Common myeloid progenitor, CD34-positive (primary cell): ENCODE data around the gene ANKRD33B.

Source experiments
- CTCF ChIA-PET: fragments of 350-600 bp; sonication (Branson Sonifier 250); formaldehyde crosslinking; loops from one replicate; lab custom pipeline; 2021; ENCODE audit warnings: antibody characterized with exemption; lab: Charles Lee
- POLR2A ChIA-PET: fragments of 350-600 bp; sonication (Branson Sonifier 250); formaldehyde crosslinking; loops from one replicate; lab custom pipeline; 2021; ENCODE audit warnings: antibody characterized with exemption; lab: Charles Lee
- DNase-seq, 3 donors: peaks; one replicate each; pipeline versions ENCODE4 v3.0.0 to v3.0.0-alpha.2; 2013
- H3K27ac ChIP-seq, 2 experiments: 1 replicate in 1 of 2; 2 replicates in 1 of 2; pipeline ENCODE4 v1.7.0; 2013; ENCODE audit warnings: inconsistent platforms in 2 of 2, low read length in 2 of 2, mild to moderate bottlenecking in 2 of 2, low read depth in 1 of 2, moderate library complexity in 1 of 2; ENCODE audit not compliant: severe bottlenecking in 2 of 2, insufficient read depth in 1 of 2, poor library complexity in 1 of 2
- H3K27me3 ChIP-seq, 5 experiments: replicated peaks in 2 of 5; 1 replicate in 3 of 5; 2 replicates in 2 of 5; pipeline versions ENCODE4 v1.6.1 to v1.7.0; 2013; ENCODE audit warnings: low read length in 4 of 5, mild to moderate bottlenecking in 2 of 5, moderate library complexity in 2 of 5, inconsistent platforms in 1 of 5; ENCODE audit not compliant: insufficient read depth in 5 of 5, control insufficient read depth in 4 of 5
- H3K36me3 ChIP-seq, 4 experiments: 1 replicate in 2 of 4; 2 replicates in 2 of 4; pipeline versions ENCODE4 v1.6.1 to v1.7.0; 2013; ENCODE audit warnings: low read length in 3 of 4, control low read depth in 1 of 4, mild to moderate bottlenecking in 1 of 4; ENCODE audit not compliant: control insufficient read depth in 4 of 4, insufficient read depth in 4 of 4
- H3K4me1 ChIP-seq, 4 experiments: 1 replicate in 3 of 4; 2 replicates in 1 of 4; pipeline versions ENCODE4 v1.6.1 to v1.7.1; 2013; ENCODE audit warnings: low read length in 3 of 4, mild to moderate bottlenecking in 3 of 4, control low read depth in 1 of 4, inconsistent platforms in 1 of 4, moderate library complexity in 1 of 4; ENCODE audit not compliant: control insufficient read depth in 4 of 4, insufficient read depth in 4 of 4; ENCODE audit errors: control extremely low read depth in 1 of 4
- H3K4me3 ChIP-seq, 7 experiments: 1 replicate in 4 of 7; 2 replicates in 3 of 7; pipeline versions ENCODE4 v1.5.1 to v1.7.0; 2013; ENCODE audit warnings: mild to moderate bottlenecking in 7 of 7, low read length in 6 of 7, moderate library complexity in 6 of 7, inconsistent platforms in 2 of 7, low read depth in 2 of 7, control low read depth in 1 of 7; ENCODE audit not compliant: insufficient read depth in 4 of 7, control insufficient read depth in 1 of 7; ENCODE audit errors: extremely low read depth in 1 of 7
- H3K9me3 ChIP-seq, 5 experiments: 1 replicate in 4 of 5; 2 replicates in 1 of 5; pipeline versions ENCODE4 v1.6.1 to v1.7.1; 2013; ENCODE audit warnings: low read length in 4 of 5, mild to moderate bottlenecking in 2 of 5, inconsistent platforms in 1 of 5, low read depth in 1 of 5, moderate library complexity in 1 of 5; ENCODE audit not compliant: control insufficient read depth in 4 of 5, insufficient read depth in 2 of 5; ENCODE audit errors: control extremely low read depth in 1 of 5
- WGBS: methylation state at CpG from one replicate; pipeline ENCODE4 v1.1.5; 2013; ENCODE audit not compliant: insufficient coverage; 5-methylcytosine and 5-hydroxymethylcytosine counted together

Gene ANKRD33B

GRCh38 chr5:10652606-10653005 is 88.7 kb downstream of the ANKRD33B start:
- DNase-seq: no peak
- no peak overlapping the region for H3K27ac ChIP-seq
- CTCF ChIA-PET: interaction anchor here (1.0 kb wide), 1 partner anchor 11 kb away, joined by 3 read pairs; no protein-coding TSS in a partner anchor
- no peaks in the 10 kb centered on the region for H3K9me3 ChIP-seq
- 98% methylated on average over 8 of the region's 8 CpGs for WGBS
- POLR2A ChIA-PET: no interaction called here
- no peaks in the 10 kb centered on the region for H3K27me3 ChIP-seq
- H3K4me3 ChIP-seq: no peak overlapping the region
- H3K36me3 ChIP-seq: peaks cover 2 to 45% (median 28%) of the 10 kb centered on the region in 4 experiments
- H3K4me1 ChIP-seq: no peaks in the 10 kb centered on the region

DNA sequence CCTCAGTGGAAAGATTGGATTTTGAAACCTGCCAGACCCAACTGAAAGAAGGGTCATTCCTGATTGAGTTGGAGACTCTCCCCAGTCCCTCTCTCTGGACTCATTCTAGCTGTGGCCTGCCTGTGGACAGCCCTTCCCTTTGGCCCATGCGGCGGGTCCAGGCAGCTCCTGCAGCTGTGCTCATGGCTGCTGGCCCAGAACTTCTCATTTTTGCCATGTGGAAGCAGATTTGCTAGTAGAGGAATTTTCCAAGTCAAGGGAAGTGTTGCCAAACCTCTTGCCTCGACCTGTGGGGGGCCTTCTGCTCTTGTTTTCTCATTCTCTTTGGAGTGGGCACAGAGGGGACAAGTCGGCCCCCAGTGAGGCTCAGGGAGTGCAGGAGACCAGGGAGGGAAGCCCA is 89.2 kb downstream of the ANKRD33B start:
- no peaks in the 10 kb centered on the region for H3K27me3 ChIP-seq
- ChIA-PET CTCF (interaction anchor here (1.0 kb wide), 1 partner anchor 10 kb away, joined by 3 read pairs; no protein-coding TSS in a partner anchor), POLR2A (no interaction called here)
- no peaks in the 10 kb centered on the region for H3K9me3 ChIP-seq
- peaks cover 2 to 45% (median 28%) of the 10 kb centered on the region in 4 experiments for H3K36me3 ChIP-seq
- H3K4me1 ChIP-seq: no peaks in the 10 kb centered on the region
- 83% methylated on average over 2 of the region's 4 CpGs for WGBS
- H3K4me3 ChIP-seq: no peak overlapping the region
- no peak for DNase-seq
- no peak overlapping the region for H3K27ac ChIP-seq

GRCh38 chr5:10653751-10654400 is 90.0 kb downstream of the ANKRD33B start:
- no peak for DNase-seq
- Histone ChIP-seq H3K27me3 (no peaks in the 10 kb centered on the region), H3K9me3 (no peaks in the 10 kb centered on the region), H3K27ac (no peak overlapping the region), H3K4me1 (no peaks in the 10 kb centered on the region), H3K36me3 (peaks cover 2 to 45% (median 28%) of the 10 kb centered on the region in 4 experiments), H3K4me3 (no peak overlapping the region)
- 82% methylated on average over 10 of the region's 12 CpGs for WGBS
- ChIA-PET CTCF (no interaction called here), POLR2A (no interaction called here)

- H3K4me1 ChIP-seq: no peaks in the 10 kb centered on the region
- WGBS: 97% methylated on average over 12 of the region's 13 CpGs
- no peak for DNase-seq
- ChIA-PET POLR2A (no interaction called here), CTCF (no interaction called here)
- no peak overlapping the region for H3K4me3 ChIP-seq
- H3K27me3 ChIP-seq: no peaks in the 10 kb centered on the region
- no peaks in the 10 kb centered on the region for H3K9me3 ChIP-seq
- H3K27ac ChIP-seq: no peak overlapping the region
- H3K36me3 ChIP-seq: peaks cover 2 to 45% (median 24%) of the 10 kb centered on the region in 4 experiments
These were observed 90.7 kb downstream of the ANKRD33B start for GRCh38 chr5:10654566-10654965.

GRCh38 chr5:10655161-10655971 is 91.5 kb downstream of the ANKRD33B start:
- no peak for DNase-seq
- H3K9me3 ChIP-seq: no peaks in the 10 kb centered on the region
- H3K36me3 ChIP-seq: peaks cover 2 to 41% (median 20%) of the 10 kb centered on the region in 4 experiments
- H3K4me1 ChIP-seq: no peaks in the 10 kb centered on the region
- ChIA-PET CTCF (no interaction called here), POLR2A (no interaction called here)
- H3K27ac ChIP-seq: no peak overlapping the region
- WGBS: 94% methylated on average over 24 of the region's 29 CpGs
- H3K27me3 ChIP-seq: no peaks in the 10 kb centered on the region
- H3K4me3 ChIP-seq: no peak overlapping the region

DNA sequence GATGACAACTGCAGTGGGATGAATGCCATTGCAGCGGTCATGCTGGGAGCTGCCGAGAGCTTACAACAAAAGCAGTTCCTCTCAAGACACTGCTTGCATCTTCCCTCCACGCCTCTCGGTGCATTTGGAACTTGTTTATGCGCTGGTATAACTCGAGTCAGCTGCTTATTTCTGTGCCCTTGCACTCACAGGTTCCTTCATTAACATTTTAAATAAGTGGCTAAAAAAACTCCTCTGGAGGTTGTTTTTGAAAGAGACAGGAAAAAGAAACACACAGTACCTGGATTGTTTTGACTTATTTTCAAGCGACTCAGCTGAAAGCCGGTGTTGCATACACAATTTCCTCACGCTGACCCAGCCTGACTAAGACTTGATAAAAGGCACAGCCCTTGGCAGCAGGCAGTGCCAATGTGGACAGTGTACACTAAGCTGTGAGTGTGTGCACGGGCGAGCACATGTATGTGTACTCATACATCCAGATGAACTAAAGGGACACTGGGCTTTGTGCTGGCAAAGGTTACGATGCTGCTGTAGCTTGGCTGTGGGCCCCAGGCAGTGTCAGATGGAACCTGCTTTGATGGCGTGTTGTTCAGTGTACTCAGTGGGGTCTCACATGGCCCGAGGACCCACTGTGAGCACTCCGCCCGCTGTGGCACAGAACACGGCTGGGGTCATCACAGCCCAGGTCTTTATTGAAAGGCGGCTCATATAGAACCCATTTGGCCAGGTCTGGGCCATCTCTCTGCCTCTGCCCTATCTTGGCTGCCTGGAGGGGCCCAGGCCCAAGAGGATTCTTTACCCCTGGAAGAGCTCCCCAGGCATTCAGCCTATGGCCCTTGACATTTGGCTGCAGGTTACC is 92.3 kb downstream of the ANKRD33B start:
- CTCF ChIA-PET: no interaction called here
- no peak overlapping the region for H3K27ac ChIP-seq
- H3K4me3 ChIP-seq: no peak overlapping the region
- no peaks in the 10 kb centered on the region for H3K27me3 ChIP-seq
- DNase-seq: no peak
- no peaks in the 10 kb centered on the region for H3K9me3 ChIP-seq
- 95% methylated on average over 18 of the region's 18 CpGs for WGBS
- POLR2A ChIA-PET: no interaction called here
- peaks cover 2 to 39% (median 20%) of the 10 kb centered on the region in 4 experiments for H3K36me3 ChIP-seq
- no peaks in the 10 kb centered on the region for H3K4me1 ChIP-seq
